HEK293 (cell line): ENCODE data around the gene PTPRCAP.

Experiments
- GLIS2 ChIP-seq: fragments of 450-650 bp; formaldehyde crosslinking; IDR thresholded peaks from 2 replicates; pipeline ENCODE4 v1.5.1; 2016; ENCODE audit warnings: missing biosample characterization, missing genetic modification characterization
- IKZF3 ChIP-seq: fragments of 450-650 bp; IDR thresholded peaks from 2 replicates; pipeline ENCODE4 v1.5.0; 2018; ENCODE audit warnings: missing biosample characterization, mild to moderate bottlenecking, missing genetic modification characterization, moderate library complexity
- KLF1 ChIP-seq: fragments of 450-650 bp; formaldehyde crosslinking; IDR thresholded peaks from 2 replicates; pipeline ENCODE4 v1.5.1; 2016; ENCODE audit warnings: missing biosample characterization, missing genetic modification characterization
- OSR2 ChIP-seq: fragments of 450-650 bp; formaldehyde crosslinking; IDR thresholded peaks from 2 replicates; pipeline ENCODE4 v1.5.1; 2016; ENCODE audit warnings: missing biosample characterization, missing genetic modification characterization
- PRDM1 ChIP-seq: fragments of 450-650 bp; formaldehyde crosslinking; IDR thresholded peaks from 2 replicates; pipeline ENCODE4; 2016; ENCODE audit warnings: missing biosample characterization, missing genetic modification characterization
- TRIM28 ChIP-seq: IDR thresholded peaks from 2 replicates; pipeline ENCODE4 v1.6.1; 2011; ENCODE audit warnings: low read length, control low read depth, borderline replicate concordance
- ZBTB7A ChIP-seq: fragments of 450-650 bp; formaldehyde crosslinking; IDR thresholded peaks from 2 replicates; pipeline ENCODE4 v1.5.1; 2016; ENCODE audit warnings: low read depth, missing biosample characterization, missing genetic modification characterization
- ZFP37 ChIP-seq: fragments of 450-650 bp; formaldehyde crosslinking; IDR thresholded peaks from 2 replicates; pipeline ENCODE4 v1.5.1; 2016; ENCODE audit warnings: missing biosample characterization, missing genetic modification characterization
- ZNF121 ChIP-seq: fragments of 450-650 bp; formaldehyde crosslinking; IDR thresholded peaks from 2 replicates; pipeline ENCODE4 v1.5.1; 2016; ENCODE audit warnings: missing biosample characterization, missing genetic modification characterization
- ZNF132 ChIP-seq: fragments of 450-650 bp; formaldehyde crosslinking; IDR thresholded peaks from 2 replicates; pipeline ENCODE4 v1.5.1; 2017; ENCODE audit warnings: missing biosample characterization, missing genetic modification characterization, borderline replicate concordance
- ZNF155 ChIP-seq: fragments of 450-650 bp; formaldehyde crosslinking; IDR thresholded peaks from 2 replicates; pipeline ENCODE4 v1.5.1; 2016; ENCODE audit warnings: missing biosample characterization, missing genetic modification characterization
- ZNF157 ChIP-seq: fragments of 450-650 bp; formaldehyde crosslinking; IDR thresholded peaks from 2 replicates; pipeline ENCODE4 v1.5.1; 2016; ENCODE audit warnings: missing biosample characterization, missing genetic modification characterization
- ZNF211 ChIP-seq: fragments of 450-650 bp; formaldehyde crosslinking; IDR thresholded peaks from 2 replicates; pipeline ENCODE4 v1.5.1; 2016; ENCODE audit warnings: low read depth, missing biosample characterization, missing genetic modification characterization
- ZNF248 ChIP-seq: fragments of 450-650 bp; formaldehyde crosslinking; IDR thresholded peaks from 2 replicates; pipeline ENCODE4 v1.5.1; 2017; ENCODE audit warnings: missing biosample characterization, missing genetic modification characterization
- ZNF324 ChIP-seq: fragments of 450-650 bp; formaldehyde crosslinking; IDR thresholded peaks from 2 replicates; pipeline ENCODE4 v1.5.1; 2016; ENCODE audit warnings: missing biosample characterization, missing genetic modification characterization
- ZNF394 ChIP-seq: fragments of 450-650 bp; formaldehyde crosslinking; IDR thresholded peaks from 2 replicates; pipeline ENCODE4 v1.5.1; 2016; ENCODE audit warnings: missing biosample characterization, missing genetic modification characterization, mild to moderate bottlenecking, moderate library complexity, borderline replicate concordance
- ZNF473 ChIP-seq: fragments of 450-650 bp; formaldehyde crosslinking; IDR thresholded peaks from 2 replicates; pipeline ENCODE4 v1.5.1; 2017; ENCODE audit warnings: missing biosample characterization, missing genetic modification characterization
- ZNF529 ChIP-seq: fragments of 450-650 bp; formaldehyde crosslinking; IDR thresholded peaks from 2 replicates; pipeline ENCODE4 v1.5.1; 2017; ENCODE audit warnings: missing genetic modification characterization, missing biosample characterization; ENCODE audit not compliant: insufficient replicate concordance
- ZNF549 ChIP-seq: fragments of 450-650 bp; IDR thresholded peaks from 2 replicates; pipeline ENCODE4 v1.5.1; 2018; ENCODE audit warnings: missing biosample characterization, missing genetic modification characterization, mild to moderate bottlenecking, inconsistent platforms, moderate library complexity
- ZNF555 ChIP-seq: fragments of 450-650 bp; formaldehyde crosslinking; conservative IDR thresholded peaks from 2 replicates; pipeline ENCODE4 v1.5.1; 2017; ENCODE audit warnings: missing biosample characterization, mild to moderate bottlenecking, missing genetic modification characterization, inconsistent platforms
- ZNF707 ChIP-seq: fragments of 450-650 bp; formaldehyde crosslinking; IDR thresholded peaks from 2 replicates; pipeline ENCODE4 v1.5.1; 2016; ENCODE audit warnings: missing biosample characterization, missing genetic modification characterization
- ZNF837 ChIP-seq: fragments of 450-650 bp; formaldehyde crosslinking; IDR thresholded peaks from 2 replicates; pipeline ENCODE4 v1.5.1; 2016; ENCODE audit warnings: missing biosample characterization, missing genetic modification characterization
- TF ChIP-seq, protein P1 (sequence below): fragments of 450-650 bp; formaldehyde crosslinking; IDR thresholded peaks from 2 replicates; pipeline ENCODE4 v1.5.1; 2016; ENCODE audit warnings: missing biosample characterization, missing genetic modification characterization
- TF ChIP-seq, protein P2 (sequence below): fragments of 450-650 bp; formaldehyde crosslinking; IDR thresholded peaks from 2 replicates; pipeline ENCODE4 v1.5.1; 2016; ENCODE audit warnings: missing biosample characterization, missing genetic modification characterization
- TF ChIP-seq, protein P3 (sequence below): fragments of 450-650 bp; formaldehyde crosslinking; IDR thresholded peaks from 2 replicates; pipeline ENCODE4 v1.5.1; 2016; ENCODE audit warnings: missing biosample characterization, missing genetic modification characterization
- TF ChIP-seq, protein P4 (sequence below): fragments of 450-650 bp; formaldehyde crosslinking; IDR thresholded peaks from 2 replicates; pipeline ENCODE4 v1.5.1; 2017; ENCODE audit warnings: missing biosample characterization, missing genetic modification characterization
- TF ChIP-seq, protein P5 (sequence below): fragments of 450-650 bp; formaldehyde crosslinking; IDR thresholded peaks from 2 replicates; pipeline ENCODE4 v1.5.1; 2016; ENCODE audit warnings: missing biosample characterization, missing genetic modification characterization, borderline replicate concordance
- TF ChIP-seq, protein P6 (sequence below): fragments of 450-650 bp; formaldehyde crosslinking; IDR thresholded peaks from 2 replicates; pipeline ENCODE4 v1.5.1; 2016; ENCODE audit warnings: missing biosample characterization, missing genetic modification characterization
- TF ChIP-seq, protein P7 (sequence below): fragments of 450-650 bp; formaldehyde crosslinking; IDR thresholded peaks from 2 replicates; pipeline ENCODE4 v1.5.1; 2017; ENCODE audit warnings: missing biosample characterization, mild to moderate bottlenecking, missing genetic modification characterization, moderate library complexity

PTPRCAP gene

DNA sequence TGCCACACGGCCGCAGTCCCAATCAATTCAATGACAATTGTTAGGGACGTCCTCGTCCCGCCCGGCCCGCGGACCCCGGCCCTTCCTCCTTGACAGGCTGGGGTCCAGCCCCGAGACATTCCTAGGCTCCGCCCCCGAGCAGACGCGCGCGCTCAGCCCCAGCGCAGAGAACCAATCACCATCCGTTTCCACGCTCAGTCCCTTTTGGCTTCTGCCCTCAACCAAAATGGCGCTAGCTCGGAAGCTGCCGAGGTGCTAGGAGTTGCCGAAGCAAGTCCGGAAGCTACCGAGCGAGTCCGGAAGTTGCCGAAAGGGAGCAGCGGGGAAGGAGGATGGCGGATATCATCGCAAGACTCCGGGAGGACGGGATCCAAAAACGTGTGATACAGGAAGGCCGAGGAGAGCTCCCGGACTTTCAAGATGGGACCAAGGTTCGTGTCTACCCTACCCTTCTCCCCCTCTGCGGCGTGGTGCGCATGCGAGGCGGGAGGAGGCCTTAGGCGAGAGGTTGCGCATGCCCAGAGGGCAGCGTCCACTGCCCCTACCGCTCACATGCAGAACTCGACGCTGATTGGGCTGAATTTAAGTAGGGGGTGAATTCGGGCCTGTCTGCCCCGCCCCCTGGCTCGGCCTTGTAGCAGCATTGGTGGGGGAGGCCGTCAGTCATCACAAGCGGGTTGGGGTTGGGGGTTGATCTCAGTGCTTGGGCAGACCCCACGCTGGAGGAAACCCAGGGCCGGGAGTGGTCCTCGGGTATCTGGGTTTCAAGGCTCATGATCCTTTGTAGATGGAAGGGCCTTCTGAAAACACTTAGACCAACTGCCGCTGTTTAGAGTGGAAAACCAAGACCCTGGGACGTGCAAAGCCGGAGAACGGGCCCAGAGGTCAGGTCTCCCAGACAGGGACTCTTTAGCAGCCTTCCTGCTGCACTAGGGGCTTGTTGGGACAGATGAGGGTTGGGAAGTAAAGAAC lies 45.6 kb upstream of the PTPRCAP start, which contains the start of gene AIP (continued):
- no peak; the same call in 1 of the 2 replicates for TF ChIP-seq ZFP37 (tag by site-specific recombination)
- no peak for TF ChIP-seq PRDM1 (tag by site-specific recombination)
- no peak for TF ChIP-seq KLF1 (tag by site-specific recombination)
- TF ChIP-seq ZNF549 (tag by site-specific recombination) = no peak
- no peak for TF ChIP-seq ZNF473
- TF ChIP-seq, protein P1, sequence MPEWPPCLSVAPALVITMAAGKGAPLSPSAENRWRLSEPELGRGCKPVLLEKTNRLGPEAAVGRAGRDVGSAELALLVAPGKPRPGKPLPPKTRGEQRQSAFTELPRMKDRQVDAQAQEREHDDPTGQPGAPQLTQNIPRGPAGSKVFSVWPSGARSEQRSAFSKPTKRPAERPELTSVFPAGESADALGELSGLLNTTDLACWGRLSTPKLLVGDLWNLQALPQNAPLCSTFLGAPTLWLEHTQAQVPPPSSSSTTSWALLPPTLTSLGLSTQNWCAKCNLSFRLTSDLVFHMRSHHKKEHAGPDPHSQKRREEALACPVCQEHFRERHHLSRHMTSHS (tag by site-specific recombination) = no peak
- peak; percentile 59; the same call in 1 of the 2 replicates for TF ChIP-seq ZNF394 (tag by site-specific recombination)
- TF ChIP-seq ZNF707 (tag by site-specific recombination) = no peak
- TF ChIP-seq, protein P2, sequence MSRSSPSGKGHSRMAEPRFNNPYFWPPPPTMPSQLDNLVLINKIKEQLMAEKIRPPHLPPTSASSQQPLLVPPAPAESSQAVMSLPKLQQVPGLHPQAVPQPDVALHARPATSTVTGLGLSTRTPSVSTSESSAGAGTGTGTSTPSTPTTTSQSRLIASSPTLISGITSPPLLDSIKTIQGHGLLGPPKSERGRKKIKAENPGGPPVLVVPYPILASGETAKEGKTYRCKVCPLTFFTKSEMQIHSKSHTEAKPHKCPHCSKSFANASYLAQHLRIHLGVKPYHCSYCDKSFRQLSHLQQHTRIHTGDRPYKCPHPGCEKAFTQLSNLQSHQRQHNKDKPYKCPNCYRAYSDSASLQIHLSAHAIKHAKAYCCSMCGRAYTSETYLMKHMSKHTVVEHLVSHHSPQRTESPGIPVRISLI (tag by site-specific recombination) = no peak
- TF ChIP-seq, protein P3, sequence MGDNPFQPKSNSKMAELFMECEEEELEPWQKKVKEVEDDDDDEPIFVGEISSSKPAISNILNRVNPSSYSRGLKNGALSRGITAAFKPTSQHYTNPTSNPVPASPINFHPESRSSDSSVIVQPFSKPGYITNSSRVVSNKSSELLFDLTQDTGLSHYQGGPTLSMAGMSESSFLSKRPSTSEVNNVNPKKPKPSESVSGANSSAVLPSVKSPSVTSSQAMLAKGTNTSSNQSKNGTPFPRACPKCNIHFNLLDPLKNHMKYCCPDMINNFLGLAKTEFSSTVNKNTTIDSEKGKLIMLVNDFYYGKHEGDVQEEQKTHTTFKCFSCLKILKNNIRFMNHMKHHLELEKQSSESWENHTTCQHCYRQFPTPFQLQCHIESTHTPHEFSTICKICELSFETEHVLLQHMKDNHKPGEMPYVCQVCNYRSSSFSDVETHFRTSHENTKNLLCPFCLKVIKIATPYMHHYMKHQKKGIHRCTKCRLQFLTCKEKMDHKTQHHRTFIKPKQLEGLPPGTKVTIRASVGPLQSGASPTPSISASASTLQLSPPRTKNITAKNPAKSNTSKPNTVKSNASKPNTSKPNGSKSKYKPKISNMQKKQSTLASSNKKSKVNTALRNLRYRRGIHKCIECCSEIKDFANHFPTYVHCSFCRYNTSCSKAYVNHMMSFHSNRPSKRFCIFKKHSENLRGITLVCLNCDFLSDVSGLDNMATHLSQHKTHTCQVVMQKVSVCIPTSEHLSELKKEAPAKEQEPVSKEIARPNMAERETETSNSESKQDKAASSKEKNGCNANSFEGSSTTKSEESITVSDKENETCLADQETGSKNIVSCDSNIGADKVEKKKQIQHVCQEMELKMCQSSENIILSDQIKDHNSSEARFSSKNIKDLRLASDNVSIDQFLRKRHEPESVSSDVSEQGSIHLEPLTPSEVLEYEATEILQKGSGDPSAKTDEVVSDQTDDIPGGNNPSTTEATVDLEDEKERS (tag by site-specific recombination) = no peak
- no peak for TF ChIP-seq ZNF155
- TF ChIP-seq, protein P4, sequence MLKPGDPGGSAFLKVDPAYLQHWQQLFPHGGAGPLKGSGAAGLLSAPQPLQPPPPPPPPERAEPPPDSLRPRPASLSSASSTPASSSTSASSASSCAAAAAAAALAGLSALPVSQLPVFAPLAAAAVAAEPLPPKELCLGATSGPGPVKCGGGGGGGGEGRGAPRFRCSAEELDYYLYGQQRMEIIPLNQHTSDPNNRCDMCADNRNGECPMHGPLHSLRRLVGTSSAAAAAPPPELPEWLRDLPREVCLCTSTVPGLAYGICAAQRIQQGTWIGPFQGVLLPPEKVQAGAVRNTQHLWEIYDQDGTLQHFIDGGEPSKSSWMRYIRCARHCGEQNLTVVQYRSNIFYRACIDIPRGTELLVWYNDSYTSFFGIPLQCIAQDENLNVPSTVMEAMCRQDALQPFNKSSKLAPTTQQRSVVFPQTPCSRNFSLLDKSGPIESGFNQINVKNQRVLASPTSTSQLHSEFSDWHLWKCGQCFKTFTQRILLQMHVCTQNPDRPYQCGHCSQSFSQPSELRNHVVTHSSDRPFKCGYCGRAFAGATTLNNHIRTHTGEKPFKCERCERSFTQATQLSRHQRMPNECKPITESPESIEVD (tag by site-specific recombination) = no peak
- no peak for TF ChIP-seq ZNF555 (tag by site-specific recombination)
- 0 out of 2 replicates have a peak, but pooled peaks have one; percentile 33 for TF ChIP-seq ZNF324 (tag by site-specific recombination)
- TF ChIP-seq OSR2 (tag by site-specific recombination) = no peak
- no peak for TF ChIP-seq ZBTB7A (tag by site-specific recombination)
- TF ChIP-seq, protein P5, sequence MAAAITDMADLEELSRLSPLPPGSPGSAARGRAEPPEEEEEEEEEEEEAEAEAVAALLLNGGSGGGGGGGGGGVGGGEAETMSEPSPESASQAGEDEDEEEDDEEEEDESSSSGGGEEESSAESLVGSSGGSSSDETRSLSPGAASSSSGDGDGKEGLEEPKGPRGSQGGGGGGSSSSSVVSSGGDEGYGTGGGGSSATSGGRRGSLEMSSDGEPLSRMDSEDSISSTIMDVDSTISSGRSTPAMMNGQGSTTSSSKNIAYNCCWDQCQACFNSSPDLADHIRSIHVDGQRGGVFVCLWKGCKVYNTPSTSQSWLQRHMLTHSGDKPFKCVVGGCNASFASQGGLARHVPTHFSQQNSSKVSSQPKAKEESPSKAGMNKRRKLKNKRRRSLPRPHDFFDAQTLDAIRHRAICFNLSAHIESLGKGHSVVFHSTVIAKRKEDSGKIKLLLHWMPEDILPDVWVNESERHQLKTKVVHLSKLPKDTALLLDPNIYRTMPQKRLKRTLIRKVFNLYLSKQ (tag by site-specific recombination) = no peak
- peak; percentile 66 for TF ChIP-seq GLIS2
- TF ChIP-seq ZNF157 (tag by site-specific recombination) = no peak
- TF ChIP-seq ZNF132 (tag by site-specific recombination) = no peak
- no peak for TF ChIP-seq ZNF121 (tag by site-specific recombination)
- no peak for TF ChIP-seq ZNF837
- TF ChIP-seq TRIM28 = no peak
- no peak for TF ChIP-seq ZNF248 (tag by site-specific recombination)
- TF ChIP-seq, protein P6, sequence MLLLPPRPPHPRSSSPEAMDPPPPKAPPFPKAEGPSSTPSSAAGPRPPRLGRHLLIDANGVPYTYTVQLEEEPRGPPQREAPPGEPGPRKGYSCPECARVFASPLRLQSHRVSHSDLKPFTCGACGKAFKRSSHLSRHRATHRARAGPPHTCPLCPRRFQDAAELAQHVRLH = peak; percentile 85
- TF ChIP-seq ZNF211 (tag by site-specific recombination) = no peak
- no peak for TF ChIP-seq ZNF529 (tag by site-specific recombination)
- no peak for TF ChIP-seq IKZF3 (tag by site-specific recombination)
- TF ChIP-seq, protein P7, sequence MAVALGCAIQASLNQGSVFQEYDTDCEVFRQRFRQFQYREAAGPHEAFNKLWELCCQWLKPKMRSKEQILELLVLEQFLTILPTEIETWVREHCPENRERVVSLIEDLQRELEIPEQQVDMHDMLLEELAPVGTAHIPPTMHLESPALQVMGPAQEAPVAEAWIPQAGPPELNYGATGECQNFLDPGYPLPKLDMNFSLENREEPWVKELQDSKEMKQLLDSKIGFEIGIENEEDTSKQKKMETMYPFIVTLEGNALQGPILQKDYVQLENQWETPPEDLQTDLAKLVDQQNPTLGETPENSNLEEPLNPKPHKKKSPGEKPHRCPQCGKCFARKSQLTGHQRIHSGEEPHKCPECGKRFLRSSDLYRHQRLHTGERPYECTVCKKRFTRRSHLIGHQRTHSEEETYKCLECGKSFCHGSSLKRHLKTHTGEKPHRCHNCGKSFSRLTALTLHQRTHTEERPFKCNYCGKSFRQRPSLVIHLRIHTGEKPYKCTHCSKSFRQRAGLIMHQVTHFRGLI (tag by site-specific recombination) = no peak
